Type B pancreatic cell (in vitro differentiated cells): ENCODE measurements around the gene PRKAG3. TPM values are rescaled to one million over a fixed set of nuclear protein-coding genes. Genes with fewer than 3 reads are reported as not detected.

Source experiments
- DNase-seq: peaks from one replicate; pipeline ENCODE4 v3.0.0; 2021; ENCODE audit warnings: mixed read lengths; ENCODE audit not compliant: unreplicated experiment; ENCODE audit errors: extremely low spot score
- H3K27ac Mint-ChIP-seq: 2 replicates; pipeline ENCODE4 v1.8.0; 2021; ENCODE audit warnings: mild to moderate bottlenecking, mixed read lengths
- H3K27me3 Mint-ChIP-seq: 2 replicates; pipeline ENCODE4 v1.8.0; 2021; ENCODE audit warnings: mixed read lengths
- H3K36me3 Mint-ChIP-seq: 2 replicates; pipeline ENCODE4 v1.8.0; 2021; ENCODE audit warnings: mixed read lengths
- H3K4me1 Mint-ChIP-seq: one replicate; pipeline ENCODE4 v1.8.0; 2021; ENCODE audit warnings: mixed read lengths; ENCODE audit not compliant: unreplicated experiment
- H3K4me3 Mint-ChIP-seq: 2 replicates; pipeline ENCODE4 v1.8.0; 2021; ENCODE audit warnings: mild to moderate bottlenecking, mixed read lengths
- H3K9me3 Mint-ChIP-seq: 2 replicates; pipeline ENCODE4 v1.8.0; 2021; ENCODE audit warnings: mixed read lengths
- CTCF ChIP-seq: fragments of 200-600 bp; sonication (generic); conservative IDR thresholded peaks from 2 replicates; pipeline ENCODE4 v1.5.0; 2021; ENCODE audit warnings: antibody characterized with exemption, mild to moderate bottlenecking
- total RNA-seq: library from RNA; stranded (reverse); gene quantifications from 2 replicates; pipeline ENCODE4 v1.2.1, GENCODE V29; 2021; ENCODE audit warnings: low replicate concordance

Gene PRKAG3
- total RNA-seq, 1 donor from 2014 or later, result not detected

- peaks cover 8% of the 10 kb centered on the region for H3K9me3 Mint-ChIP-seq
- peaks cover 28% of the 10 kb centered on the region for H3K4me1 Mint-ChIP-seq
- peaks cover 4% of the 10 kb centered on the region for H3K27me3 Mint-ChIP-seq
- no peak for TF ChIP-seq CTCF
- no peak overlapping the region for H3K4me3 Mint-ChIP-seq
- H3K36me3 Mint-ChIP-seq, result no peaks in the 10 kb centered on the region
- DNase-seq, result no peak
- no peak overlapping the region for H3K27ac Mint-ChIP-seq
Observed at GRCh38 chr2:218802386-218802994, 29.1 kb downstream of the PRKAG3 start.

DNA sequence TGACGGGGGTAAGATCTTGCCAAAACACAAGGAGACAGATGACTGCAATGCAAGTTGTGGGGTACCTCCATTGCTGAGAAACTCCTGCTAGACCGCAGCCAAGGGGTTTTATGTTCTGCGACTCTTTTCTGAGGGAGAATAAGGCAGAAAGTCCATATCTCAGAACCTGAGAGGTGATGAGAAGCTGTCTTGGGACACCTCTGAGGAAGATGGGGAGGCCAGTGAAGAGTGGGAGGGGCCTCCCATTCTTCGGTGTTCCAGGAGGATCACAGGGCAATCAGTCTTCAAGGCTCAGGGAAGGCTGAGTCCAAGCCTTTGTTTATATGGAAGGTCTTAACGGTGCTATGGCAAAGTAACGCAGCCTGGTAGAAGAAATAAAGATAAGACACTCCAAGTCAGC lies 31.6 kb downstream of the PRKAG3 start:
- H3K27me3 Mint-ChIP-seq, result peaks cover 4% of the 10 kb centered on the region
- no peaks in the 10 kb centered on the region for H3K36me3 Mint-ChIP-seq
- H3K9me3 Mint-ChIP-seq, result peaks cover 4% of the 10 kb centered on the region
- no peak overlapping the region for H3K27ac Mint-ChIP-seq
- H3K4me1 Mint-ChIP-seq, result peaks cover 11% of the 10 kb centered on the region
- no peak for DNase-seq
- TF ChIP-seq CTCF, result no peak
- no peak overlapping the region for H3K4me3 Mint-ChIP-seq

DNA sequence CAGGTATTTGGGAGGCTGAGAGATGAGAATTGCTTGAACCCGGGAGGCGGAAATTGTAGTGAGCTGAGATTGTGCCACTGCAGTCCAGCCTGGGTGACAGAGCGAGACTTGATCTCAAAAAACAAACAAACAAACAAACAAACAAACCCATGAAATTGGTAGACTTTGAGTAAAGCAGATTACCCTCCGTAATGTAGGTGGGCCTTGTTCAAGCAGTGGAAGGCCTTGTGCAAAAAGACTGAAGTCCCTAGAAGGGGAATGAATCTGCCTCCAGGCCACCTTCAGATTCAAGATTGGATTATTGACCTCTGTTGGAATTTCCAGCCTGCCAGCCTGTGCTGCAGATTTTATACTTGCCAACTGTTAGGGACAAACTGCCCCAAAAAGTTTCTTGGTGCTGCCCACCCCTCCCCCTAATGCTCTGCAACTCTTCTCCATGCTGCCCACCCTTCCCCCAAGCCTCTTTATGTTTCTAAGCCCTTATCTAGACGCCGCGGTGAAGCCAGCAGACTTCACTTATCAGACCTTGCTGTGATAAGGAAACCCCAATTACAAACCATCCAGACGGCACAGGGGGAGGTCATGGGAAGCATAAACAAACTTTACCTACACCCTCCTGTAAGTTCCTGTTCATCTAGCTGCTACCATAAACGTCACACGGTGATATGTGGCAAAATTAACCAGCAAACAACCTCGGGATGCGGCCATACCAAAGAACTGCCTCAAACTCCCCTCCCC lies 32.7 kb downstream of the PRKAG3 start:
- H3K4me3 Mint-ChIP-seq, result no peak overlapping the region
- no peak for TF ChIP-seq CTCF
- DNase-seq, result no peak
- no peaks in the 10 kb centered on the region for H3K36me3 Mint-ChIP-seq
- H3K4me1 Mint-ChIP-seq, result peaks cover 11% of the 10 kb centered on the region
- no peak overlapping the region for H3K27ac Mint-ChIP-seq
- H3K9me3 Mint-ChIP-seq, result no peaks in the 10 kb centered on the region
- H3K27me3 Mint-ChIP-seq, result peaks cover 4% of the 10 kb centered on the region

DNA sequence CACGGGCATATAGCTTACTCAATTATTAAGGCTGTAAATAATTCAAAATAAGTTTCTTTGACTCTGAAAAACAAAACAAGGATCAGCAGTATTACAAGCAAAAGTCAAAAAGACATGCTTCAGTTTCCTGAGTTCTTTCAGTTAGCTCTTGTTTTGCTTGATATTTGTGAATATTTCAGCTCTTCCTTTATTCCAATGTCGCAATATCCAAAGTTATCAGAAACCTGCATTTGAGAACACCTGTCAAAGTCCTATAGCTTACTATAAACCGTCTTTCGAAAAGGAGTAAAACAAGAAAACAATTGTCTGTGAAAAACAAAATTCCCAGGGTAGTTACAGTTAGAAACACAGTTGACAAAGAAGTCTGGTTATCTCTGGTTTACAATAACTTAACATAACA lies 34.9 kb downstream of the PRKAG3 start:
- Mint-ChIP-seq H3K4me3 (no peak overlapping the region), H3K4me1 (peaks cover 11% of the 10 kb centered on the region), H3K27me3 (peaks cover 4% of the 10 kb centered on the region), H3K36me3 (no peaks in the 10 kb centered on the region), H3K27ac (no peak overlapping the region), H3K9me3 (no peaks in the 10 kb centered on the region)
- no peak for DNase-seq
- no peak for TF ChIP-seq CTCF

GRCh38 chr2:218792433-218792832 lies 39.2 kb downstream of the PRKAG3 start:
- Mint-ChIP-seq H3K27me3 (no peaks in the 10 kb centered on the region), H3K4me3 (no peak overlapping the region), H3K4me1 (no peaks in the 10 kb centered on the region), H3K9me3 (peaks cover 8% of the 10 kb centered on the region), H3K27ac (no peak overlapping the region), H3K36me3 (no peaks in the 10 kb centered on the region)
- no peak for TF ChIP-seq CTCF
- DNase-seq, result no peak
